Femur (tissue), 1 donor: ENCODE data around the gene RNF224.
"Not testable (repeated sequence)": the region's sequence is repeated elsewhere in the genome, so short reads cannot be mapped to it uniquely, and the experiment has no call there.

Experiments used
- DNase-seq: peaks from one replicate; pipeline ENCODE4 v3.0.0-alpha.2; 2017

Gene RNF224

DNA sequence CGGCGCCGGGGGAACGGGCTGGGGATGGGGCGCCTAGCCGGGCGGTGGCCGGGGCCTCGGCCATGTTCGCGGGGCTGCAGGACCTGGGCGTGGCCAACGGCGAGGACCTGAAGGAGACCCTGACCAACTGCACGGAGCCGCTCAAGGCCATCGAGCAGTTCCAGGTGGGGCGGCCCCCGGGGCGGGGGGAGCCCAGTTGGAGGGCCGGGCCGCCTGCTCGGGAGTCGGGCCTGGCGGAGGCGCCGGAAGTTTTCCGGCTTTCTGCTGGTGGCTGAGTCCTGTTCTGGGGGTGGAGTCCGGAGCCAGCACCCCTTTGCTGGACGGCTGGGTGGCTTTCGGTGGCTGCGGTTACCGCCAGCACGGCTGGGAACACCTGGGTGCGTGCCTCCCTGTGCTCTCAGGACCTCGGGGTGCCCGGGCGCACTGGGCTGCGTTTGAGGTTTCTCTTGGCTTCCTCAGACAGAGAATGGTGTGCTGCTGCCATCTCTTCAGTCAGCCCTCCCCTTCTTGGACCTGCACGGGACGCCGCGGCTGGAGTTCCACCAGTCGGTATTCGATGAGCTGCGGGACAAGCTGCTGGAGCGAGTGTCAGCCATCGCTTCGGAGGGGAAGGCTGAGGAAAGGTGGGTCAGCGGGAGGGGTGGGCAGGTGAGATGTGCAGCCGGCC lies 28.3 kb downstream of the RNF224 start:
- no peak for DNase-seq

DNA sequence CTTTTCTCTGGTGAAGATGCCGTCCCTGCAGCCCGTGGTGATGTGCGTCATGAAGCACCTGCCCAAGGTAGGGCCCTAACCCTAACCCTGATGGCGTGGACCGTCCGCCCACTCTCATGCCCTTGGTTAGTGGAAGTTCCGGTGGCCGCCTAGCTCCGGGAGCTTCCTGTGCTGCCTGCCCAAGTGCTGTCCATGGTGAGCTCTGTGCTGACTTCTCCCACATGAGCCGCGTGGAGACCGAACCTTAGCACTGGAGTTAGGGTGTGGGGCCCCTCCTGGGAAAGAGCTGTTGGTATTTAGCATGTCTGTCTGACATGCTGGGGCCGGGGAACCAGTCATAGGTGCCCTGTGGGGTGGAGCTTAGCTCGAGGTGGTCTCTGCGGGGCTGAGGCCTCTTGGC lies 29.1 kb downstream of the RNF224 start:
- DNase-seq: no peak

DNA sequence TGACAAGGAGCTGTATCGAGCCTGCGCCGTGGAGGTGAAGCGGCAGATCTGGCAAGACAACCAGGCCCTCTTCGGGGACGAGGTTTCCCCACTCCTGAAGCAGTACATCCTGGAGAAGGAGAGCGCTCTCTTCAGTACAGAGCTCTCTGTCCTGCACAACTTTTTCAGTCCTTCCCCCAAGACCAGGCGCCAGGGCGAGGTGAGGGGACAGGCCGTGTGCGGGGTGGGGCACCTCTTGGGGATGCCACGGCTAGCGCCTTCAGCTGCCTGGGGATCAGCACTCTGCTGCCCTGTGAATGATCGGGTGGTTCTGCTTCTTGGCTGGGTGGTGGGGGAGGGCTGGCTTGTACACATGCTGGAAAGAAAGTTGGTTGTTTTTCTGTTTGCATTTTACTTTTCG lies 29.6 kb downstream of the RNF224 start:
- no peak for DNase-seq

DNA sequence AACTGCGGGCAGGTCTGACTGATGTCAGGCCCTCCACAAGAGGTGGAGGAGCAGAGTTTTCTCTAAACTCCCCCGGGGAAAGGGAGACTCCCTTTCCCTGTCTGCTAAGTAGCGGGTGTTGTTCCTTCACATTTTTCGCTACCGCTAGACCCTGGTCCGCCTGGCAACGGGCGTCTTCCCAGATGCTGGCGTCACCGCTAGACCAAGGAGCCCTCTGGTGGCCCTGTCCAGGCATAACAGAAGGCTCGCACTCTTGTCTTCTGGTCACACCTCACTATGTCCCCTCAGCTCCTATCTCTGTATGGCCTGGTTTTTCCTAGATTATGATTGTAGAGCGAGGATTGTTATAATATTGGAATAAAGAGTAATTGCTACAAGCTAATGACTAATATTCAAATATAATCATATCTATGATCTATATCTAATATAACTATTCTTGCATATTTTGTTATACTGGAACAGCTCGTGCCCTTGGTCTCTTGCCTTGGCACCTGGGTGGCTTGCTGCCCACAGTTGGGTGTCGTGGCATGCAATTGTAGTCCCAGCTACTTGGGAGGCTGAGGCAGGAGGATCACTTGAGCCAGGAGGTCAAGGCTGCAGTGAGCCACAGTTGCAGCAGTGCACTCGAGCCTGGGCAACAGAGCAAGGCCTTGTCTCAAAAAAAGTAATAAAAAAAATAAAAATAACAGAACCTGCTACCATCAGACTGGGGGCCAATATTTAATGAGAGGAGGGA lies 35.0 kb downstream of the RNF224 start:
- DNase-seq: not testable (repeated sequence)

DNA sequence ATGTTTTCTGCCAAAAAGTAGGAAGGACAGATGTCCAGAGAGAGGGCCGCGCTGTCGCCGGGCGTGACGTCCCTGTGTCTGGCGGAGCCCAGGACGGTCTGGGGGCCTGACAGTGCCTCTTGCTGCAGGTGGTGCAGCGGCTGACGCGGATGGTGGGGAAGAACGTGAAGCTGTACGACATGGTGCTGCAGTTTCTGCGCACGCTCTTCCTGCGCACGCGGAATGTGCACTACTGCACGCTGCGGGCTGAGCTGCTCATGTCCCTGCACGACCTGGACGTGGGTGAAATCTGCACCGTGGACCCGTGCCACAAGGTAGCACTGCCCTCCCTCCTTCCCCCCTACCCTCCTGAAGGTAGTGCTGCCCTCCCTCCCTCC lies 35.6 kb downstream of the RNF224 start:
- no peak for DNase-seq

DNA sequence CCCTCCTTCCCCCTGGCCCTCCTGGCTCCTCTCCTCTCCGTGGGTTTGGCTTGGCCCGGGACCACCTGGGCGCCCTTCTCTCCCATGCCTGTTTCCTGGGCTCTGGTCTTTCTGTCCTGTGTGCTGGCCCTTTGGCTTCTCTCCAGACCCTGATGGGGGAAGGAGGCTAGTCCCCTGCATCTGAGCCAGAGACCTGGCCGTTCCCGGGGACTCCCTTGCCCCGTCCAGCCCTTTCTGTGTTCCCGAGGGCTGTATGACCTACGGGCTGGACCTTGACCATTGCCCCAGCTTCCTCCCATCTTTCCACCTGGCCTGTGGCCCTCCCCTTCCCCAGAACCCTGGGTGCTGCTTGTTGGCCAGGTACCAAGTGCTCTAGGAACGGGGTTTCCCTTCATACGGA lies 36.2 kb downstream of the RNF224 start:
- DNase-seq: no peak

DNA sequence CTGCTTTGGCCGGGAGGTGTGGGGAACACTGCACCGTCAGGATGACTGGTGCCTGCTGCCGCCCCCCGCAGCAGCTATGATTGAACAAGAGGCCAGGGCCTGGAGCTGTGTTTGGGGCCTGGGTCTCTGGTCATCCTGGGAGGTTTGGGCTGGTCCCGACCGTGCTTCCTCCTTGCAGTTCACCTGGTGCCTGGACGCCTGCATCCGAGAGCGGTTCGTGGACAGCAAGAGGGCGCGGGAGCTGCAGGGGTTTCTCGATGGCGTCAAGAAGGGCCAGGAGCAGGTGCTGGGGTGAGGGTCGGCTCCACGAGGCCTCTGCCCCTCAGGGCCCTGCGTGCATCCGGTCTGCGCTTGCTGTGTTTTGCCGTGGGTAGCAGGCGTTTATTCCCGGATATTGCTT lies 36.8 kb downstream of the RNF224 start:
- DNase-seq: no peak

DNA sequence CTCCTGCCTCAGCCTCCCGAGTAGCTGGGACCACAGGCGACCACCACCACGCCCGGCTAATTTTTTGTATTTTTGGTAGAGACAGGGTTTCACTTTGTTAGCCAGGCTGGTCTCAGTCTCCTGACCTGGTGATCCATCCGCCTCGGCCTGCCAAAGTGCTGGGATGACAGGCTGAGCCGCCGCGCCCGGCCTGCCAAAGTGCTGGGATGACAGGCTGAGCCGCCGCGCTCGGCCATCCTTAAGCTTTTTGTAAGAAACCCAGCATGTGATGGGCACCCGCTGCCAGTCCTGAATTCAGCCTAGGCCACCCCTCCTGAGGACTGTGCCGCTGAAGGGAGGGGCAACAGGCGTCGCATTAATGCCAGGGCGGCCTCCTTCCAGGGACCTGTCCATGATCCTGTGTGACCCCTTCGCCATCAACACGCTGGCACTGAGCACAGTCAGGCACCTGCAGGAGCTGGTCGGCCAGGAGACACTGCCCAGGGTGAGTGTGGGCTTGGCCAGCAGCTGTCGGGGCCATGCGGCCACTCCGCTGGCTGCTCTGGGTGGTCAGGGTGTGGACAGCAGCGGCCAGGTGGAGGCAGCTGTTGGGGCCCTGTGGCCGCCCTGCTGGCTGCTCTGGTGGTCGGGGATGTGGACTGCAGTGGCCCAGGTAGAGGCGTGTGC lies 38.3 kb downstream of the RNF224 start:
- DNase-seq: peak; percentile 22

DNA sequence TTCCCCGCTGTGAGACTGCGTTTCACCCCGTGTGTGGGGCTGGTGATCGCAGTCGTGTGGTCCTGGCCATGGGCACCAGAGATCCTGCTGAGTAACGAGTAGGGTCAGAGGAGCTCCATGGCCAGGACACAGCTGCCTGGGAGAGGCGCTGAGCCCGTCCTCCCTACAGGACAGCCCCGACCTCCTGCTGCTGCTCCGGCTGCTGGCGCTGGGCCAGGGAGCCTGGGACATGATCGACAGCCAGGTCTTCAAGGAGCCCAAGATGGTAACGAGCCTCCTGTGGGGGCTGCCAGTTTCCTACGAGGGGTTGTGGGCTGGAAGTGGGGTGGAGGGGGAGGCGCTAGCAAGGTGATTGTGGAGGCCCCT lies 38.8 kb downstream of the RNF224 start:
- peak; percentile 24 for DNase-seq

DNA sequence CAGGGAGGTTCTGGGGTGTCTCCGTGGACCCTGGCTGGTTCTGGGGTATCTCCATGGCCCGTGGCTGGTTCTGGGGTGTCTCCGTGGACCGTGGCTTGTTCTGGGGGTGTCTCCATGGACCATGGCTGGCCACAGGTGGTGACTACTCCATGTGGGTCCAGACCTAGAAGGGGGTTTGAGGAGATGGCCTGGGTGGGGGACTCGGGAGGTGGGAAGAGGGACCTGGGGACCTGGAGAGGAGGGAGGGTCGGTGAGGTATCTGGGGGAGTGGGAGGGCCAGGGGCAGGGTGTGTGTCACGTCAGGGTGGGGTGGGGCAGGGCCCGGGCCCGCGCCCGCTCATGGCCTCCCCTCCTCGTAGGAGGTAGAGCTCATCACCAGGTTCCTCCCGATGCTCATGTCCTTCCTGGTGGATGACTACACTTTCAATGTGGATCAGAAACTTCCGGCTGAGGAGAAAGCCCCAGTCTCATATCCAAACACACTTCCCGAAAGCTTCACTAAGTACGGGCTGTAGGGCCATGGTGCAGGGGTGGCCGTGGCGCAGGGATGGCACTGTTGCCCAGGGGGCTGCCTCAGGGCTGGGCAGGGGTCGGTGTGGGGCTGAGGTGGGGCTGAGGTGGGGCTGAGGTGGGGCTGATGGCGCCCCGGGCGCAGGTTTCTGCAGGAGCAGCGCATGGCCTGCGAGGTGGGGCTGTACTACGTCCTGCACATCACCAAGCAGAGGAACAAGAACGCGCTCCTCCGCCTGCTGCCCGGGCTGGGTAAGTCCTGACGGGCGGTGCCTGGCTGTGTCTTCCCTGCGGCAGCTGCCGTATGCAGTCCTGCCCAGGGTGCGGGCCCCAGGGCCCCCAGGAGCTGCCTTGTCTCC lies 39.5 kb downstream of the RNF224 start:
- DNase-seq: no peak

DNA sequence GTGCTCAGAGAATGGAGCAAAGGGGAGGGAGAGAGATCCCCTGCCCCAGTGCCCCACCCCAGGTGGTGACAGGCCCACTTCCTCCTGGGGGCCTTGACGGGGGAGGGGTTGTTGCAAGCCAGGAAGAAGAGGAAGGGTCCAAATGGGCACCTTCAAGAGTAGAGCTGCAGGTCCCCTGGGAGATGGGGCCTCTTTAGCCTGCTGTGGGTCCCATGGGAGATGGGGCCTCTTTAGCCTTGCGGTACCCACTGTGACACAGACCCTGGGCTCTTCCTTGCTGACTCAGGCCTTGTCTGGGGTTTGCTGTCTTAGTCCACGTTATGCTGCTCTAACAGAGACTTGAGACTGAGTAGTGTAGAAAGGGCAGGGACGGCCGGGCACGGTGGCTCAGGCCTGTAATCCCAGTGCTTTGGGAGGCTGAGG lies 40.6 kb downstream of the RNF224 start:
- DNase-seq: peak; percentile 19

DNA sequence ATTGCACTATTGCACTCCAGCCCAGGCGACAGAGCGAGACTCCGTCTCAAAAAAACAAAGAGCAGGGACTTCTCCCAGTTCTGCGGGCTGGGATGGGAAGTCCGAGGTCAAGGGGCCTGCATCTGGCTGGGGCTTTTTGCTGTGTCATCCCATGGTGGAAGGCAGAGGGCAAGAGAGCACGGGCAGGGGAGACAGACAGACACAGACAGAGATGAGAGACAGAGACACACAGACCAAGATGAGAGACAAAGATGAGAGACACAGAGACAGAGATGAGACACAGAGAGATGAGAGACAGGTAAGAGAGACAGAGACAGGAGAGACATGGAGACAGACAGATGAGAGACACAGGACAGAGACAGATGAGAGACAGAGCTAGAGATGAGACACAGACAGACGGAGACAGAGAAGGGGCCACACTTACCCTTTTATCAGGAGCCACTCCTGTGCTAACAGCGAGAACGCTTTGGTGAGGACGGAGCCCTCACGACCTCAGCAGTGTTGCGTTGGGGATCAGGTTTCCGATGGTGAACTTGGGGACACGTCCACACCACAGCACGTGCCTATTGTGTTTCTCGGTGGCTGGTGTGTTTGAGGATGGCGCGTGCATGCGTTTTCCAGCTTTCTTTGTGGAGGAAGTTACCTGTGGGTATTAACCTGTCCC lies 41.4 kb downstream of the RNF224 start:
- peak; percentile 21 for DNase-seq

DNA sequence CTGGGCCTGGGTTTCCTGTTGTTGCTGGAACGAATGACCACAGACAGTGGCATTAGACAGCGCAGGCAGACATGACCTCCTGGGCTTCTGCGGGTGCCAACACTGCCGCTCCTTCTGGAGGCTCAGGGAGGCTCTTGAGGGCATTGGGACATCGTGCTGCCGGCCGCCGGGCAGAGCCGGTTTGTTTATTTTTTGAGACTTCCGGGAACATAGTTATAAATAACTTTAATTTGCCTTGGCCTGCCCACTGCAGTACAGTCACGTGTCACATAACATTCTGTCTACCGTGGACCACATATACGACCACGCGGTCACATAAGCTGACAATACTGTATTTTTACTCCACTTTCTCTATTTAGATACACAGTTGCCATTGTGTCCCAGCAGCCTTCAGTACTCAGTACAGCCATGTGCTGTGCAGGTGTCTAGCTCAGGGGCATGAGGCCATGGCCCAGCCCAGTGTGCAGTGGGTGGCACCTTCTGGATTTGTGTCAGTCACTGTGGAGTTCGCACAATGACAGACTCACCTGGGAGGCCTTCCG lies 42.0 kb downstream of the RNF224 start:
- peak; percentile 54 for DNase-seq

DNA sequence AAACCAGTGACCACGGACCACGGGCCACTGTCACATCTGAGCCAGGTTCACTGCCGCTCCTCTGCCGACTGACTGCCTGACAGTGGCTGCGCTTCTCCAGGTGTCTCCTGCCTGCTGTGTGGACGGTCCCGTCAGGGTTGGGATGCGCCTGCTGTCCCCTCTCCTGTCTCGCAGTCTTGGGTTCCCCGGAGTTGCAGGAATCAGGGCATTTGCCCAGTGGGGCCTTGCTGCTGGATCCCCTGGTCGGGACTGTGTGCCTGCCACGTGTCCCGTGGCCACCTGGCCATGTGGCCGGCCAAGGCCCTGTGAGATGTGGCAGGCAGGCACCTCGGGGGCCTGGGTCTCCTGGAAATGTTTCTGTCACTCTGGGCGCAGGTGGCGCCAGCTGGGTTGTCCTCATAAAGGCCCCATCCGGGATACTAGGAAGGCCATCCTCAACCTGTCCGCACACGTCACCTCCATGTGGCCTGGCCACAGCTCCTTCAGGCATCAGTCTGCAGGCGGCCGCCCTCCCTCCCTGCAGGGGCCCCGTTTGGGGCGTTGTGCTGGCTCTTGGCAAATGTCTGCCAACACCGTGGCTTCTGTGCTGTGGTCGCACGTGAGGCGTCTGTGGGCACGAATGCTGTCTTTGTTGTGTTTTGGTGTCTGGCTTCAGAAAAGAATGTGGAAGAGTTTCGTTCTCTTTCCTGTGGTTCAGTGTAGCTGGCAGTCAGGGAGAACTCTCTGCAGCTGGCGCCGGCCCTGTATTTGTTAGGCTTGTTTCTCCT lies 43.8 kb downstream of the RNF224 start:
- DNase-seq: peak; percentile 43

DNA sequence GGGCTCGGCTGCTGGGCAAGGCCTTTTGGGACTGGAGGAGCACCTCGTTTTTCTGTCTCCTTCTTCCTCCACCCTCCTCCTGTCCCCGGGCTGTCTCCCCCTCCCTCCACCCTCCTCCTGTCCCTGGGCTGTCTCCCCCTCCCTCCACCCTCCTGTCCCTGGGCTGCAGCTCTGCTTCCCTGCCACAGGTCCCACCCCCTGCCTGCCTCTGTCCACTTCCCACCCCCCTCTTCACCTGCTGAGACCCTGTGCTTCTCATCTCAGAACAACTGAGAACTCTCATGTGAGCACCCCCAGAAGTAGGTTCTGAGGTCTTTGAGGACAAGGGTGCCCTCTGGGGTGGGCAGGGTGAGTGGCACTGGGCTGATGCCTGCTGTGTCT lies 44.4 kb downstream of the RNF224 start:
- DNase-seq: no peak

DNA sequence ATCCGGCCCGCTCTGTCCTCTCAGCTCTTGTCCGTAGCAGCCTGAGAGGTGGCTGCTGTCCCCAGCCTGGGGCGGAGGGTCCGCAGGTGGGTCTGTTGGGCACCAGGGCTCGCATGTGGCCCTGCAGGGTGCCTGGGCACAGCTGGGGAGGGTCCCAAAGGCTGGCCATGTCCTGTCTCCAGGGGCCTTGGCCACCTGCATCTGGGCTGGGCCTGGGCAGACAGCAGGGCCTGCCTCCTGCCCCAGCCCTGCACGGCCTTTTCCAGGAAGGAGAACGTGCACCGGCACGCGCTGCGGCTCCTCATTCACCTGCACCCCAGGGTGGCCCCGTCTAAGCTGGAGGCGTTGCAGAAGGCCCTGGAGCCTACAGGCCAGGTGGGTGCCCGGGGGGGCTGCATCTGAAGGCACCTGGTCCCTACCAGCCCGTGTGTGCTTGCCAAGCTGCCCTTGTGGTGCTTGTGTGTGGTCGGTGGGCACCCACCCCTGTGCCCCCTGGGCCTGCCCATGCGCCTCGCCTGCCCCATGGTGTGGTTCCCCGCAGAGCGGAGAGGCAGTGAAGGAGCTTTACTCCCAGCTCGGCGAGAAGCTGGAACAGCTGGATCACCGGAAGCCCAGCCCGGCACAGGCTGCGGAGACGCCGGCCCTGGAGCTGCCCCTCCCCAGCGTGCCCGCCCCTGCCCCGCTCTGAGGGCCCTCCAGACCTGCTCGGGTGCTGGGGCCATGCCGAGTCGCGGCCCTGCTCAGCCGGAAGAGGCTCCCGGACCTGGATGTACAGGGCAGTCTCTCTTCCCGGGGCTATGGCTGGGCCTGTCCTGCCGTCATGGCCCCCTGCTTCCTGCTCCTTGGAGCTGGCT lies 45.2 kb downstream of the RNF224 start:
- no peak for DNase-seq

DNA sequence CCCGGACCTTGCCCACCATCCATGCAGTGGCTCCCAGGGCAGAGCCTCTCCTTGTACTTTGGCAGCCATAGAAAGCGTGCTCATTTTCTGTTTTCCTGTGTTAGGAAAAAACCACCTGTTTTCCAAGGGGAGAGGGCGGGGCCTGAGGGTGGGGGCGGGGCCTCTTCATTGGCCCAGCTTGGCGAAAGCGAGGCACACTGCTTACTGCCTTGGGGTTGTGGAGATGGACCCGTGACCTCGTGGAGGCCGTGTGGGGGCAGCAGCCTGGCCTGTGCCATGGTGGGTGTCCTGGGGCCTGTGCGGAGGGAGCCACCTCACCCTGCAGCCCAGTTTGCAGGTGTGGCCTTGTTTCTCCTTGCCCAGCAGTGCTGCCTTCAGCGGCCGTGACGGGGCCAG lies 45.8 kb downstream of the RNF224 start:
- no peak for DNase-seq

DNA sequence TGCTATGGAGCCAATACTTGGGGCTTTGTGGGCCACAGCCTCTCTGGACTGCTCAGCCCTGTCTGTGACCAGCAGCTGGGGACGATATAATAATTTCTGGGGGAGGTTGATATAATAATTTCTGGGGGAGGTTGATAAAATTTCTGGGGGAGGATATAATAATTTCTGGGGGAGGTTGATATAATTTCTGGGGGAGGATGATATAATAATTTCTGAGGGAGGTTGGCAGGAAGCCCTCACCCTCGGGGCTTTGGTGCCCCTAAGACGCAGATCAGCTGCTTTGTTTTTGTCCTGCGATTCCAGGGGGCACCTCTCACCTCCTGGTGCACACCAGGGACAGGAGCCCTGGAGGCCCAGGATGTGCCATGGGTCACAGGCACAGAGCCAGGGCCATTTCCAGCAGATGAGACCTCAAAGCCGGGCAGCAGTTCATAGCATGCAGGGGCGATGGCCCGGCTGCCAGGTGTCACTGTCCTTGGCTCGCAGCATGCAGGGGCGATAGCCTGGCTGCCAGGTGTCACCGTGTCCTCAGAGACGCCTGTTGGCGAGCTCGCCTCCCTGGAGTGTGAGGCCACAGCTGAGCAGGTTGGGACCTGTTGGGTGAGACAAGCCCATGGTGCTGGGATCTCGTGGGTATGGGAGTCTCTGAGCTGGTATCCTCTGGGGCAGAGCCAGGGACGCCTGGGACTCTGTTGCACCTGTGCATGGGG lies 46.5 kb downstream of the RNF224 start:
- no peak for DNase-seq

DNA sequence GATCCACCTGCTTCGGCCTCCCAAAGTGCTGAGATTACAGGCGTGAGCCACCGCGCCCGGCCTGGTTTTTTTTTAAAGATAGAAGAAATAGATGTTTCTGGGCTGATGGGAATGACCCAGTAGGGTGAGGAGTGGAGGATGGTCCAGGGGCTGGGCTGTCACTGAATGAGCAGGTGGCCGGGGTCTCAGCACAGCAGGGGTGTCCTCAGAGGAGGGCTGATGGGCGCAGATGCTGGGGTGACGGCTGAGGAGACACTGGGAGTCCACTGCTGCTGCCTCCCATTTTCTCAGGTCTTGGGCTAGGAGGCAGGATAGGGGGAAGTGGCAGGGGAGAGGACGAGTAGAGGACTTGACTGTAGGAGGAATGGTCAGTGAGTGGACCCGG lies 47.9 kb downstream of the RNF224 start:
- DNase-seq: peak; percentile 26
